CD4-positive, alpha-beta T cell treated with Interleukin-12 subunit alpha and Interleukin-12 subunit beta, for 1 hour (primary cell): Measurements from ENCODE around the gene PAAF1.
"Not testable (repeated sequence)": the region's sequence is repeated elsewhere in the genome, so short reads cannot be mapped to it uniquely, and the experiment has no call there.

Experiments used
- DNase-seq: peaks from one replicate; pipeline ENCODE4 v3.0.0-alpha.2; 2020

The PAAF1 gene

GRCh38 chr11:73876424-73877310, at the start of gene PAAF1, which contains the start of gene COA4:
PAAF1 (plus strand) TSS chr11:73876999; CDS start chr11:73877022, 23 bp downstream.
COA4 (minus strand) TSS chr11:73876846; CDS start chr11:73873378, 3,468 bp downstream.
- peak; percentile 94 for DNase-seq

- no peak for DNase-seq
These were observed 46.5 kb upstream of the PAAF1 start for GRCh38 chr11:73830261-73830660.

- DNase-seq = no peak
These were observed 43.7 kb upstream of the PAAF1 start for GRCh38 chr11:73833067-73833466.

- DNase-seq = no peak
These were observed 38.2 kb upstream of the PAAF1 start for GRCh38 chr11:73838443-73839122.

- no peak for DNase-seq
These were observed 37.7 kb upstream of the PAAF1 start for GRCh38 chr11:73839123-73839457.

- no peak for DNase-seq
These were observed 25.6 kb upstream of the PAAF1 start for GRCh38 chr11:73851046-73851764.

- DNase-seq = no peak
These were observed 24.8 kb upstream of the PAAF1 start for GRCh38 chr11:73852049-73852448.

- no peak for DNase-seq
These were observed 22.1 kb upstream of the PAAF1 start for GRCh38 chr11:73854680-73855079.

- DNase-seq = no peak
These were observed 20.7 kb upstream of the PAAF1 start for GRCh38 chr11:73856031-73856567.

- no peak for DNase-seq
These were observed 17.1 kb upstream of the PAAF1 start for GRCh38 chr11:73859671-73860070.

- DNase-seq = no peak
These were observed 16.6 kb upstream of the PAAF1 start for GRCh38 chr11:73860202-73860601.

- DNase-seq = no peak
These were observed 13.8 kb upstream of the PAAF1 start for GRCh38 chr11:73862986-73863385.

GRCh38 chr11:73866095-73866579, 10.7 kb upstream of the PAAF1 start:
- DNase-seq = no peak

GRCh38 chr11:73866586-73866996, 10.2 kb upstream of the PAAF1 start:
- DNase-seq = no peak

- no peak for DNase-seq
These were observed 7.4 kb upstream of the PAAF1 start for GRCh38 chr11:73869332-73869949.

- DNase-seq = no peak
These were observed 6.5 kb upstream of the PAAF1 start for GRCh38 chr11:73870261-73870660.

- DNase-seq = no peak
These were observed 3.9 kb upstream of the PAAF1 start for GRCh38 chr11:73872749-73873357.

- DNase-seq = no peak
These were observed 1.4 kb upstream of the PAAF1 start for GRCh38 chr11:73875380-73875779.

- no peak for DNase-seq
These were observed 959 bp upstream of the PAAF1 start for GRCh38 chr11:73875840-73876239.

- no peak for DNase-seq
These were observed 2.0 kb downstream of the PAAF1 start for GRCh38 chr11:73878771-73879170.

- DNase-seq = not testable (repeated sequence)
These were observed 3.6 kb downstream of the PAAF1 start for GRCh38 chr11:73880449-73880848.

GRCh38 chr11:73883856-73884255, 7.1 kb downstream of the PAAF1 start:
- no peak for DNase-seq
